ENCODE results near the gene EFNB2. TPM values are rescaled to one million over a fixed set of nuclear protein-coding genes. Genes with fewer than 3 reads are reported as not detected.

EFNB2 gene
- total RNA-seq, 4 donors from 2014 or later = 17.1 to 45.4 (median 28.3) TPM

DNA sequence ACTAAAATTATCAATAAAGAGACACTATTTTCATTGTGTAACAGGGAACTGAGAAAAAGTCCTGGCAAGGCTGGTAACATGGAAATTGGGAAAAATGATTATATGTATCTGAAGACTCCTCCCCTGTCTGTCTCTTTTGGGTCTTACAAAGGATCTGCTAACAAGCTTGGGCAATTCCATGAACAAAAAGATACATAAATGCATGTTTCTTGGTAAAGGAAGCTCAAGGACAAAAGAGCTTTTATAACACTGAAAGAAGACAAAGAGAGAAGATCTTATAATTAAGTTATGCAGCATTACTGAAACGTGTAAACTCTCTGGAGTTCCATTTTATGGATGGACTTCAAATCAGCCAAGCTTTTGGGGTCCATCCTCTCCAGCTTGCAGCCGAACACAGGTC, 29.2 kb downstream of the EFNB2 start:
- TF ChIP-seq POLR2A (IDR thresholded peaks at IDR 0.05) = no peak
- no peak for TF ChIP-seq POLR2AphosphoS5 (IDR thresholded peaks at IDR 0.05)
- TF ChIP-seq EP300 (IDR thresholded peaks at IDR 0.05) = no peak
- TF ChIP-seq, protein P1, sequence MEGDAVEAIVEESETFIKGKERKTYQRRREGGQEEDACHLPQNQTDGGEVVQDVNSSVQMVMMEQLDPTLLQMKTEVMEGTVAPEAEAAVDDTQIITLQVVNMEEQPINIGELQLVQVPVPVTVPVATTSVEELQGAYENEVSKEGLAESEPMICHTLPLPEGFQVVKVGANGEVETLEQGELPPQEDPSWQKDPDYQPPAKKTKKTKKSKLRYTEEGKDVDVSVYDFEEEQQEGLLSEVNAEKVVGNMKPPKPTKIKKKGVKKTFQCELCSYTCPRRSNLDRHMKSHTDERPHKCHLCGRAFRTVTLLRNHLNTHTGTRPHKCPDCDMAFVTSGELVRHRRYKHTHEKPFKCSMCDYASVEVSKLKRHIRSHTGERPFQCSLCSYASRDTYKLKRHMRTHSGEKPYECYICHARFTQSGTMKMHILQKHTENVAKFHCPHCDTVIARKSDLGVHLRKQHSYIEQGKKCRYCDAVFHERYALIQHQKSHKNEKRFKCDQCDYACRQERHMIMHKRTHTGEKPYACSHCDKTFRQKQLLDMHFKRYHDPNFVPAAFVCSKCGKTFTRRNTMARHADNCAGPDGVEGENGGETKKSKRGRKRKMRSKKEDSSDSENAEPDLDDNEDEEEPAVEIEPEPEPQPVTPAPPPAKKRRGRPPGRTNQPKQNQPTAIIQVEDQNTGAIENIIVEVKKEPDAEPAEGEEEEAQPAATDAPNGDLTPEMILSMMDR (IDR thresholded peaks at IDR 0.05) = no peak
- H3K27ac ChIP-seq = no peak overlapping the region
- no peaks in the 10 kb centered on the region for H3K4me1 ChIP-seq
- H3K27me3 ChIP-seq = no peaks in the 10 kb centered on the region
- no peaks in the 10 kb centered on the region for H3K36me3 ChIP-seq
- no peaks in the 10 kb centered on the region for H3K9me3 ChIP-seq
- 67% methylated on average over 2 of the region's 2 CpGs for WGBS
- H3K4me3 ChIP-seq = no peak overlapping the region
- no peak for DNase-seq (ENCODE audit: low spot score in 2 of 2)

DNA sequence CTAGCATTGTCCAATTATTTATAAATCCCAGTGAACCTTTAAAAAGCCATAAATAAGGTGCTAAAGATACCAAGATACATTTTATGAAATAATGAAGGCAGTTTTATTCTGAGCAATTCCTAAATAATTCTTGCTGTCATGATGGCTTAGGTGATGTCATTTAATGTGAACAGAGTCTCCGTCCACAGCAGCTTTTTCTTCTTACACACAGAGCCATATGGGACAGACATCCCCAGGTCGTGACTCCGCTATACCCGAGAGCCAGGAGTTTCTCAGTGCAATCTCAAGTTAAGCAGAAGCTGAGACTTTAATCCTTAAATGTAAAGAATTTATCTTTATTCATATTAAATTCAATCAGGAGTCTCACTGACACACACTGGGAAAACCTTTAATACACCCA, 29.7 kb downstream of the EFNB2 start:
- Histone ChIP-seq H3K27me3 (no peaks in the 10 kb centered on the region), H3K4me1 (peaks cover under 1% of the 10 kb centered on the region), H3K36me3 (no peaks in the 10 kb centered on the region), H3K27ac (no peak overlapping the region), H3K4me3 (no peak overlapping the region), H3K9me3 (no peaks in the 10 kb centered on the region)
- WGBS = 96% methylated on average over 4 of the region's 4 CpGs
- TF ChIP-seq EP300 (IDR thresholded peaks at IDR 0.05) (no peak), POLR2AphosphoS5 (IDR thresholded peaks at IDR 0.05) (no peak), POLR2A (IDR thresholded peaks at IDR 0.05) (no peak)
- TF ChIP-seq, protein P1 (IDR thresholded peaks at IDR 0.05) = no peak
- DNase-seq (ENCODE audit: low spot score in 2 of 2) = no peak

DNA sequence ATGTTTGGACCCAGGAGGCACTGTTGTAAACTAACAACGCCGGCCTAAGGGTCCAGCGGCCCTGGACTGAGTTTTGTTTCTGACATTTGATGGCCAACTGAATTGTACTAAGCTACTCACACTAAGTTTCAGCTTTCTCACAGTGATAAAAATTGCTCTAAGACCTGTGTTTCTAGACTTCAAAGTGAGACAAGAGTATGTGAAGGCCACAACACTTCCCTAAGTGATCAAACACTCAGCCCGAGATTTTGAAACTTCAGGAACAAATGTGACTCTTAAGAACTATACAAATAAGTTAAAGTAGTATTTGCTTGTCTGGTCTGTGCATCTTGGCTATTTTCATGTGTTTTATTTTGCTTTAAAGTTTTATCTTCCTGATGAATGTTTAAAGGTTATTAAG, 30.2 kb downstream of the EFNB2 start:
- Histone ChIP-seq H3K27me3 (no peaks in the 10 kb centered on the region), H3K27ac (no peak overlapping the region), H3K36me3 (no peaks in the 10 kb centered on the region), H3K4me1 (peaks cover 3% of the 10 kb centered on the region), H3K4me3 (no peak overlapping the region), H3K9me3 (no peaks in the 10 kb centered on the region)
- TF ChIP-seq, protein P1 (IDR thresholded peaks at IDR 0.05) = no peak
- TF ChIP-seq EP300 (IDR thresholded peaks at IDR 0.05) = no peak
- TF ChIP-seq POLR2AphosphoS5 (IDR thresholded peaks at IDR 0.05) = no peak
- TF ChIP-seq POLR2A (IDR thresholded peaks at IDR 0.05) = no peak
- no peak for DNase-seq (ENCODE audit: low spot score in 2 of 2)
- 89% methylated on average over 4 of the region's 4 CpGs for WGBS

DNA sequence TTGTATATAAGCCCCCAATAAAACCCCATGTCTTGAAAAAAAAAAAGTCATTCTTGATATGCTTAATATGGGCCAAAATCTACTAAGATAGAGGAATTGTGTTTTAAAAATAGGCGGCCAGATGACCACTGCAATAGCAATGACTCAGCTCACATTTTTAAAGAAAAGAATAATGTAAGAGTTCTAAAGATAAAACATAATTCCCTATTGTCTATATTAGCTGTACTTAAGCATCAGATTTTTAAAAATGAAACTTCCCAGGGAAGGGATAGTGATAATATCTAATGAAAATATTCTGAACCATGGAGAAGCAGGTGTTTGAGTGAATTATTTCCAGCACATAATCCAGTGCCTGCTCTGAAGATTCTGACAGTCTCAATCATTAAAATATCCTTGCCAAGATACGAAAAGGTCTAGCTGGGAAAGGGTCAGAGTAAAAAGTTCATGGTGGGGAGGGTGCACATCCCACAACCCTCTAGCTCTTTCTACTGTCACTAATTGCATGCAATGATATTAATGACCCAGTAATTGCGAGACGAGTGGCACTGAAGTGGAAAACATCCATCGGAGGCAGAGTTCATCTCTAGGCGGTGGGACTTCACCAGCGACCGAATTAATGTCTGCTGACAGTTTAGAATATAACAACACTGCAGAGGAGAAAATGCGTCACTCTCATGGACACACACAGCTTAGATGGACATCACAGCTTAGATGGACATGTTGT, 31.6 kb downstream of the EFNB2 start:
- TF ChIP-seq, protein P1 (IDR thresholded peaks at IDR 0.05) = no peak
- no peak for TF ChIP-seq EP300 (IDR thresholded peaks at IDR 0.05)
- TF ChIP-seq POLR2AphosphoS5 (IDR thresholded peaks at IDR 0.05) = no peak
- TF ChIP-seq POLR2A (IDR thresholded peaks at IDR 0.05) = no peak
- H3K36me3 ChIP-seq = no peaks in the 10 kb centered on the region
- no peak overlapping the region for H3K27ac ChIP-seq
- no peak overlapping the region for H3K4me3 ChIP-seq
- DNase-seq (ENCODE audit: low spot score in 2 of 2) = no peak
- 87% methylated on average over 9 of the region's 9 CpGs for WGBS
- no peaks in the 10 kb centered on the region for H3K27me3 ChIP-seq
- peaks cover 5% of the 10 kb centered on the region for H3K4me1 ChIP-seq
- H3K9me3 ChIP-seq = no peaks in the 10 kb centered on the region

DNA sequence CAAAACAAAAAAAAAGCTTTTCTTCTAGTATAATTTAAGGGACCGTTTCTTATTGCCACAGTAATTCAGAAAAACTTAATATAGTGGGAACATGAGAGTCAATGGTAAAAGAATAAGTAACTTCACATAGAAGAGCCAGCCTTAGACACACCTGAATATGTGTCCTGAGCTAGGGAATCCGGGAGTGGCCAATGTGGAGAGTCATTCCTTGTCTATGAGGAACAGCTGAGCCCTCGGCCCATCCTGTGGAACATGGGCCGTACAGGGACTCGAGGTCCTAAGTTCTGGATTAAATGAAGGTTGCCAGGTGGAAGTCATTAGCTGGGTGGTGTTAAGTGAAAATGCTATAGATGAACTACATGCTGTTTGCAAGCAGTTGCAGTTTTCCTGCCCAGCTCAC, 32.2 kb downstream of the EFNB2 start:
- DNase-seq (ENCODE audit: low spot score in 2 of 2) = no peak
- H3K36me3 ChIP-seq = no peaks in the 10 kb centered on the region
- H3K27me3 ChIP-seq = no peaks in the 10 kb centered on the region
- H3K27ac ChIP-seq = no peak overlapping the region
- TF ChIP-seq EP300 (IDR thresholded peaks at IDR 0.05) = no peak
- no peak for TF ChIP-seq POLR2A (IDR thresholded peaks at IDR 0.05)
- peaks cover 11% of the 10 kb centered on the region for H3K4me1 ChIP-seq
- 74% methylated on average over 5 of the region's 5 CpGs for WGBS
- no peaks in the 10 kb centered on the region for H3K9me3 ChIP-seq
- no peak overlapping the region for H3K4me3 ChIP-seq
